PC-9 (cell line): ENCODE measurements around the gene TSPAN18.

Experiments
- CTCF ChIP-seq: fragments of 200-600 bp; sonication (generic); conservative IDR thresholded peaks from 2 replicates; pipeline ENCODE4 v1.6.1; 2017; ENCODE audit warnings: mixed run types, antibody characterized with exemption, mild to moderate bottlenecking, moderate library complexity
- EZH2 ChIP-seq: fragments of 200-600 bp; sonication (generic); IDR thresholded peaks from 2 replicates; pipeline ENCODE4 v1.8.0; 2017; ENCODE audit warnings: antibody characterized with exemption, low read depth

DNA sequence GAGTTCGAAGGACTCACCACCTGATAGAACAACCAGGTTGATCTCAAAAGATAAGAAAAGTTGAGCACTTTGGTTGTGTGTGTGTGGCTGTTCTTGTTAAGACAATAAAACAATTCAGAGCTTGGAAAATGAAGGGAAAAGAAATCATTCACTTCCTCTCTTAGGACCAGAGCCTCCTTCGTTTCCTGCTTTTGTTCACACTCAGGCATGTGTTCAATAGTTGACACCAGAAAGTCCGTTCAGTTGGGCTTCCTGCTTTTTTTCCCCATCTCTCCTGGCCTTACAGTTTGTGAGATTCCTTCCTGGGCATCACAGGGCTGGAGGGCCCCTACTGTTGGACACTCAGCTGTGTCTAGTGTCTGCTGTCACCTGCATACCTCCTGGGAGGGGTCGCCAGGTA lies 48.0 kb downstream of the TSPAN18 start:
- no peak for TF ChIP-seq CTCF
- no peak for TF ChIP-seq EZH2
